ENCODE measurements around the gene SPNS2.

GRCh38 chr17:4490109-4490591, 8.5 kb upstream of the SPNS2 start:
- no peak for TF ChIP-seq YY1 (IDR thresholded peaks at IDR 0.05; ENCODE audit: insufficient read depth, insufficient read length)
- TF ChIP-seq ZNF274 (IDR thresholded peaks at IDR 0.05; ENCODE audit: low read depth, low read length): no peak
- no peak for TF ChIP-seq SUZ12 (IDR thresholded peaks at IDR 0.05; ENCODE audit: extremely low read depth, insufficient read depth, insufficient read length)

Measured in NT2/D1 (cell line).